Measurements from ENCODE around the gene KCNH2. TPM values are rescaled to one million over a fixed set of nuclear protein-coding genes. Genes with fewer than 3 reads are reported as not detected.

Gene KCNH2
- total and polyA plus RNA-seq, 10 of the 15 experiments (the other 5 are each of a cell fraction or from before 2014, with no cell fraction given), result 0.04 to 0.24 (median 0.17) TPM; not detected in 6

GRCh38 chr7:150914196-150914595 lies 63.9 kb downstream of the KCNH2 start (continued):
- no peak for TF ChIP-seq KDM1A (IDR thresholded peaks at IDR 0.05; ENCODE audit: borderline replicate concordance)
- no peak for TF ChIP-seq ZNF592 (IDR thresholded peaks at IDR 0.05)
- no peak for TF ChIP-seq MTA3 (IDR thresholded peaks at IDR 0.05; ENCODE audit: borderline replicate concordance, low read length)

GRCh38 chr7:150912427-150912826 lies 65.7 kb downstream of the KCNH2 start:
- H3K36me3 ChIP-seq (ENCODE audit: control insufficient read depth in 2 of 2, insufficient read depth in 2 of 2, low read length in 1 of 2), result no peaks in the 10 kb centered on the region
- WGBS (ENCODE audit: insufficient coverage, insufficient replicate concordance, low lambda C conversion rate, missing lambda C conversion rate), result 43% methylated on average over 7 of the region's 7 CpGs
- H2AFZ ChIP-seq (ENCODE audit: control insufficient read depth, low read depth, low read length), result no peak overlapping the region
- ATAC-seq (no peak), DNase-seq (ENCODE audit: low read depth, low spot score) (no peak), FAIRE-seq (no peak)
- H3K79me2 ChIP-seq (ENCODE audit: control insufficient read depth, insufficient read depth, low read length), result no peaks in the 10 kb centered on the region
- in situ Hi-C loops (cut with MboI) (no loop called here), intact Hi-C loops (cut with micrococcal nuclease; ENCODE audit: unreplicated experiment) (no loop called here)
- POLR2A ChIA-PET, result no interaction called here
- H4K20me1 ChIP-seq (ENCODE audit: control insufficient read depth, insufficient read depth), result no peaks in the 10 kb centered on the region
- CTCF ChIA-PET, result interaction anchor here (1.1 to 2.3 kb wide), 4 partner anchors 14 to 212 kb away, joined by 3 to 7 read pairs (median 4); no protein-coding TSS in a partner anchor
- no TSS peak for BruUV-seq (replicated peaks)
- H3K4me1 ChIP-seq (ENCODE audit: control insufficient read depth, insufficient read depth, low read length), result no peaks in the 10 kb centered on the region
- H3K4me3 ChIP-seq, result no peak overlapping the region
- H3K9me3 ChIP-seq (replicated peaks; ENCODE audit: control insufficient read depth, insufficient read depth, low read length), result no peaks in the 10 kb centered on the region
- H3K27ac ChIP-seq (ENCODE audit: control insufficient read depth, insufficient read depth), result no peak overlapping the region
- SMC1A ChIA-PET (ENCODE audit: uncharacterized antibody, unreplicated experiment), result no interaction called here
- no peak overlapping the region for H3K9ac ChIP-seq (ENCODE audit: control insufficient read depth, insufficient read depth, low read length)
- TF ChIP-seq RAD51 (IDR thresholded peaks at IDR 0.05) (no peak), LARP7 (IDR thresholded peaks at IDR 0.05) (no peak), ESRRA (IDR thresholded peaks at IDR 0.05; ENCODE audit: low read length) (no peak), DPF2 (IDR thresholded peaks at IDR 0.05) (no peak), POLR2AphosphoS5 (IDR thresholded peaks at IDR 0.05; ENCODE audit: low read length) (no peak), BCL11A (IDR thresholded peaks at IDR 0.05; ENCODE audit: low read depth, low read length) (no peak), KAT2A (conservative IDR thresholded peaks at IDR 0.05; ENCODE audit: control insufficient read depth, low read depth, low read length) (no peak), ZSCAN29 (IDR thresholded peaks at IDR 0.05) (no peak), RELA (IDR thresholded peaks at IDR 0.05; ENCODE audit: borderline replicate concordance, partially characterized antibody) (no peak), BACH1 (IDR thresholded peaks at IDR 0.05; ENCODE audit: borderline replicate concordance) (no peak), NFYB (IDR thresholded peaks at IDR 0.05; ENCODE audit: insufficient read depth, low read depth, low read length) (no peak), NR2C1 (IDR thresholded peaks at IDR 0.05) (no peak), ATF7 (IDR thresholded peaks at IDR 0.05; ENCODE audit: low read depth) (no peak), HCFC1 (IDR thresholded peaks at IDR 0.05; ENCODE audit: low read length) (no peak), IRF4 (IDR thresholded peaks at IDR 0.05; ENCODE audit: low read depth, low read length) (no peak)
- RAD21 ChIA-PET (ENCODE audit: unreplicated experiment), result no interaction called here
- no peaks in the 10 kb centered on the region; a peak in 1 of 4 replicates for H3K27me3 ChIP-seq (replicated peaks in 1 of 2; ENCODE audit: control insufficient read depth in 2 of 2, insufficient read depth in 2 of 2, low read length in 1 of 2)
- no peak overlapping the region for H3K4me2 ChIP-seq (ENCODE audit: control insufficient read depth, insufficient read depth)
